GM13977 (cell line): Measurements from ENCODE around the gene CLDN11.
A peak's percentile ranks its signal among the peaks of the same experiment; 100 is the strongest.

Source experiments
- DNase-seq: peaks from one replicate; pipeline ENCODE4 v3.0.0; 2012; ENCODE audit warnings: low spot score
- in situ Hi-C: fragments of 300-500 bp; cut with MboI; formaldehyde crosslinking; loops from one replicate; pipeline ENCODE4 v1.12.0; 2022; ENCODE audit warnings: low sequenced_read_pairs, low pct_unique_long_range_greater_than_20kb, mixed read lengths, inconsistent platforms; ENCODE audit not compliant: unreplicated experiment
- TF ChIP-seq, protein P1 (sequence below): IDR thresholded peaks from 2 replicates; pipeline ENCODE4 v1.5.1; 2012; ENCODE audit warnings: mild to moderate bottlenecking, control low read depth; ENCODE audit not compliant: insufficient read depth; ENCODE audit errors: extremely low read depth, missing control alignments

CLDN11 gene

DNA sequence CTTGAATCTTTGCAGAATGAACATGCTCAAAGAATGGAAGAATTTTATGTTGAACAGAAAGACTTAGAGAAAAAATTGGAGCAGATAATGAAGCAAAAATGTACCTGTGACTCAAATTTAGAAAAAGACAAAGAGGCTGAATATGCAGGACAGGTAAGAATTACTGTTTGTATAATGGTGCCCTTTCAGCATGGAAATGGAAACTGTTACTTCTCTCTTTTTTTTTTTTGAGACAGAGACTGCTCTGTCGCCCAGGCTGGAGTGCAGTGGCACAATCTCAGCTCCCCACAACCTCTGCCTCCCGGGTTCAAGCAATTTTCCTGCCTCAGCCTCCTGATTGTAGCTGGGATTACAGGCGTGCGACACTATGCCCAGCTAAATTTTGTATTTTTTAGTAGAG, 27.6 kb upstream of the CLDN11 start:
- TF ChIP-seq, protein P1, sequence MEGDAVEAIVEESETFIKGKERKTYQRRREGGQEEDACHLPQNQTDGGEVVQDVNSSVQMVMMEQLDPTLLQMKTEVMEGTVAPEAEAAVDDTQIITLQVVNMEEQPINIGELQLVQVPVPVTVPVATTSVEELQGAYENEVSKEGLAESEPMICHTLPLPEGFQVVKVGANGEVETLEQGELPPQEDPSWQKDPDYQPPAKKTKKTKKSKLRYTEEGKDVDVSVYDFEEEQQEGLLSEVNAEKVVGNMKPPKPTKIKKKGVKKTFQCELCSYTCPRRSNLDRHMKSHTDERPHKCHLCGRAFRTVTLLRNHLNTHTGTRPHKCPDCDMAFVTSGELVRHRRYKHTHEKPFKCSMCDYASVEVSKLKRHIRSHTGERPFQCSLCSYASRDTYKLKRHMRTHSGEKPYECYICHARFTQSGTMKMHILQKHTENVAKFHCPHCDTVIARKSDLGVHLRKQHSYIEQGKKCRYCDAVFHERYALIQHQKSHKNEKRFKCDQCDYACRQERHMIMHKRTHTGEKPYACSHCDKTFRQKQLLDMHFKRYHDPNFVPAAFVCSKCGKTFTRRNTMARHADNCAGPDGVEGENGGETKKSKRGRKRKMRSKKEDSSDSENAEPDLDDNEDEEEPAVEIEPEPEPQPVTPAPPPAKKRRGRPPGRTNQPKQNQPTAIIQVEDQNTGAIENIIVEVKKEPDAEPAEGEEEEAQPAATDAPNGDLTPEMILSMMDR = no peak
- no peak for DNase-seq
- in situ Hi-C loops = no loop called here

DNA sequence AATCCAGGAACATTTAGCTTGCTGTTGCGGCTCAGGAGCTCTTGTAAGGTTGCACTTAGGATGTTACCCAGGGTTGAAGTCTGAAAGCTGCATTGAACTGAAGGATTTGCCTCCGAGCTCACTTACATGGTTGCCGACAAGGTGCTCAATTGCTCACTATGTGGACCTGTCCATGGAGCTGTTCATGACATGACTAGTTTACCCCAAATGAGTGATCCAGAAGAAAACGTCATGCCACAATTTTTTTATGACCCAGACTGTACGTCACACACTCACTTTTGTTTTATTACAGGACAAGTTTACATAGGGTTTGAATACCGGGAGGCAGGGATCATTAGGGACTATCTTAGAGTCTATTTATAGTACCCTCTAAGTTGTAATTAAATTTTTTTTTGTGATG, 21.0 kb upstream of the CLDN11 start:
- DNase-seq = no peak
- in situ Hi-C loops = no loop called here
- TF ChIP-seq, protein P1 = no peak

DNA sequence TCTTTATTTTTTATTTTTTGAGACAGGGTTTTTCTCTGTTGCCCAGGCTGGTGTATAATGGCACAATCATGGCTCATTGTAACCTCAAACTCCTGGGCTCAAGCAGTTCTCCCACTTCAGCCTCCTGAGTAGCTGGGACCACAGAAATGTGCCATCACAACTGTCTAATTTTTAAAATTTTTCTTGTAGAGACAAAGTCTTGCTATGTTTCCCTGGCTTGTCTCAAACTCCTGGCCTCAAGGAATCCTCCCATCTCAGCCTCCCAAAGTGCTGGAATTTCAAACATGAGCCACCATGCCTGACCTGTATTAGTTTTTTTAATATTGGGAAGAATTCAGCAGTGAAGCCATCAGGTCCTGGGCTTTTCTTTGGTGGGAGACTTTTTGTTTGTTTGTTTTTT, 13.6 kb upstream of the CLDN11 start:
- TF ChIP-seq, protein P1 = no peak
- DNase-seq = no peak
- in situ Hi-C loops = loop anchor here (25.0 kb wide), 2 partner anchors 93 to 282 kb away; no protein-coding TSS in a partner anchor

DNA sequence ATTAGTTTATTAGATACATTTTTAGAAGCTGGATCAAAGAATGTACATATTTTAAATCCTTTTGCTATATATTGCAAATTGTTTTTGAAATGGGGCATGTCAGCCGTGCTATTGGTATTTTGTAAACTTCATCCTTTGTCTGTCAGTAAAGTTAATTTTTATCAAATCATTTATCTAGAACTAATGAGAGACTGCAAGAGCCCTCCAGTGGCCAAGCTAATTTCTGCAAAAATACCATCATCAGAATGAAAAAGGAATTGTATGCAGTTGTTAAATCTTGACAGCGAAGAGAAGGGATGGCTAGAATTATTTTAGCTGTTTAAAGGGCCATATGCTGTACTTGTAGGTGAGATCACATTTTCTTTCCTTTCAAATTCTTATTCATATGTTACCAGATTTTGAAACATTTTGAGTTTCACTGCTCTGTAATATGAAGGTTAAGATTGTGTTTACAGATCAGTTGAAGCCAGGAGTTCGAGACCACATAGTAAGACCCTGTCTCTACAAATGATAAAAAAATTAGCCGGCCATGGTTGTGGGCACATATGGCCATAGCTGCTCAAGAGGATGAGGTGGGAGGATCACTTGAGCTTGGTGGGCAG, 8.1 kb upstream of the CLDN11 start:
- TF ChIP-seq, protein P1 = peak; percentile 60
- no peak for DNase-seq
- in situ Hi-C loops = loop anchor here (10.0 to 25.0 kb wide), 3 partner anchors 98 to 404 kb away; no protein-coding TSS in a partner anchor

DNA sequence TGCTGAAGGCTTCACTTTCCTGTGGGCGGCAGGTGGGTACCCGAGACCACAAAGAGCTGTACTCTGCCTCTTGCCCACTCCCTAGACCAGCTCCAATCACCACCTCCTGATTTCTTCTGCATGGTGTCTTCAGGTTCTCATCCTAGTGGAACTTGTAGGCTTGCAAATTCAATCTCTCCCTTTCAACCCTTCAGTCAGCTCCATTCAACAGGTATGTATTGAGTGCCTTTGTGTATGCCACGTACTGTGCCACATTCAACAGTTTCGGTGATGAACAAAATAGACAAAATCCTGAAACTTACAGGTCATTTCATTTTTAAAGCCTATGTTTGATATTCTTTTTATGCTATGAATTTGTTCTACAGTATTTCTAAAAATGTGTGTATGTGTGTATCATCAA, 5.4 kb upstream of the CLDN11 start:
- in situ Hi-C loops = loop anchor here (10.0 to 25.0 kb wide), 3 partner anchors 101 to 402 kb away; no protein-coding TSS in a partner anchor
- DNase-seq = no peak
- TF ChIP-seq, protein P1 = no peak

DNA sequence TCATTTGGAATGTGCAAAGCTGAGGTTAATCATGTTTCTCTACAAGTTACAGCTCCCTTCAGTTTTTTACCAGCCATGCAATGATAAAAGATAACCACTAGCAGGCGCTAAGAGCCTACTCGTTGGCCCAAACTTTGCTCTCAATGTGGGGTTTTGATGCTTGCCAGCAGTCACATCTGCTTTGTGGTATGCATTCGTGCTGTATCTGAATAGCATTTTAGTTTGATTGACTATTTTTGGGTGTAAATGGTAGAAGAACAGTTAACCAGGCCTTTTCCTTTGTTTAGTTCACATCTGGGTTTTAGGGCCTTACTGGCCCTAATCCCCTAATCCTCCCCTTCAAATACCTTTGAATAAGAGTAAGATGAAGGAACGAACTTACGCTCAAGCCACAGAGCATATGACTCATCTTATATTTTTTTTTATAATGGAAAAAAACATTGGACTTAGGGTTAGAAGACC, 4.4 kb upstream of the CLDN11 start:
- TF ChIP-seq, protein P1 = peak; percentile 88
- DNase-seq = peak; percentile 71
- in situ Hi-C loops = loop anchor here (10.0 to 25.0 kb wide), 3 partner anchors 102 to 401 kb away; no protein-coding TSS in a partner anchor
